Activated naive CD4-positive, alpha-beta T cell treated with anti-CD3 and anti-CD28 coated beads for 36 hours (primary cell): Measurements from ENCODE around the gene KIAA0319L. TPM values are rescaled to one million over a fixed set of nuclear protein-coding genes. Genes with fewer than 3 reads are reported as not detected.

Experiments
- CTCF ChIA-PET: fragments of 350-600 bp; sonication (Branson Sonifier 250); formaldehyde crosslinking; loops from one replicate; lab custom pipeline; 2021; ENCODE audit warnings: antibody characterized with exemption; lab: Charles Lee
- DNase-seq: peaks from one replicate; pipeline ENCODE4 v3.0.0-alpha.2; 2020
- H3K27ac Mint-ChIP-seq: one replicate; pipeline ENCODE4 v1.8.0; 2021; ENCODE audit warnings: mild to moderate bottlenecking, mixed read lengths
- H3K27me3 Mint-ChIP-seq: one replicate; pipeline ENCODE4 v1.8.0; 2021; ENCODE audit warnings: low read depth, mixed read lengths
- H3K36me3 Mint-ChIP-seq: one replicate; pipeline ENCODE4 v1.8.0; 2021; ENCODE audit warnings: low read depth, mixed read lengths
- H3K4me1 Mint-ChIP-seq: one replicate; pipeline ENCODE4 v1.8.0; 2021; ENCODE audit warnings: low read depth, mixed read lengths
- H3K4me3 Mint-ChIP-seq: one replicate; pipeline ENCODE4 v1.8.0; 2021; ENCODE audit warnings: mild to moderate bottlenecking, moderate library complexity, mixed read lengths
- H3K9me3 Mint-ChIP-seq: one replicate; pipeline ENCODE4 v1.8.0; 2021; ENCODE audit warnings: mixed read lengths
- intact Hi-C: fragments of 100-400 bp; cut with micrococcal nuclease; formaldehyde crosslinking; loops from one replicate; pipeline ENCODE4 v1.15.1; 2023
- total RNA-seq, 2 experiments: library from RNA; stranded (reverse); gene quantifications; one replicate each; pipeline ENCODE4 v1.2.3, GENCODE V29; 2021

Gene KIAA0319L
- total RNA-seq, 2 experiments from 2014 or later: 22.6 to 24.2 TPM

DNA sequence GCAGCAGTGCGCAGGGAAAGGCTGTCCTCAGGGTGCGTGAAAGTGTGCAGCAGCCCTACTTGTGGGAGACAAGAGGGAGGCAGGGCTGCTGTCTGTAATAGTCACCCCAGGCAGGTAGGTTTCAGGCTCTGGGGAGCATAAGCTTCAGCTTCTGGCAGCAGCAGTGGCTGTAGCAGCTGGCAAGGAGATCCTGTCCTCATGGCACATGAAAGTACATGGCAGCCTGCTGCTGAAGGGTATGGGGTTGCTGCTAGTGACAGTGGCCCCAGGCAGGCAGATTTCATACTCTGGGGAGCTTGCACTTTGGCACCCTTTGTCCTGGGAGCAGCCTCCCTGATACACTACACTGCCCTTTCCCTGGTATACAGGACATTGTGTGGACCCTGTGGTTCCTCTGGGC lies 26.3 kb downstream of the KIAA0319L start:
- H3K27me3 Mint-ChIP-seq: no peaks in the 10 kb centered on the region
- CTCF ChIA-PET: no interaction called here
- no peak overlapping the region for H3K27ac Mint-ChIP-seq
- peaks cover 8% of the 10 kb centered on the region for H3K9me3 Mint-ChIP-seq
- intact Hi-C loops: no loop called here
- H3K4me3 Mint-ChIP-seq: no peak overlapping the region
- H3K36me3 Mint-ChIP-seq: peaks cover 16% of the 10 kb centered on the region
- peaks cover 19% of the 10 kb centered on the region for H3K4me1 Mint-ChIP-seq
- no peak for DNase-seq

DNA sequence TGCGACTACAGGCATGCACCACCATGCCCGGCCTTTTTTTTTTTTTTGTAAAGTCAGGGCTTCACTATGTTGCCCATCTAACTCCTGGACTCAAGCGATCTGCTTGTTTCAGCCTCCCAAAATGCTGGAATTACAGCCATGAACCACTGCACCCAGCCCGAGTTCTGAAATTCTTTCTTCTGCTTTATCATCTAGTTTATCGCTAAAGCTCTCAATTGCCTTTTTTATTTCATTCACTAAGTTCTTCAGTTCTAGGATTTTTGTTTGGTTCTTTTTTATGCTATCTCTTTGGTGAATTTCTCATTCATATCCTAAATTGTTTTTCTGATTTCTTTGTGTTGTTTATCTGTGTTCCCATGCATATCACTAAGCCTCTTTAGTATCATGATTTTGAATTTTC lies 27.0 kb downstream of the KIAA0319L start:
- peaks cover 8% of the 10 kb centered on the region for H3K9me3 Mint-ChIP-seq
- H3K36me3 Mint-ChIP-seq: peaks cover 18% of the 10 kb centered on the region
- no peak overlapping the region for H3K27ac Mint-ChIP-seq
- no peaks in the 10 kb centered on the region for H3K27me3 Mint-ChIP-seq
- intact Hi-C loops: no loop called here
- H3K4me3 Mint-ChIP-seq: no peak overlapping the region
- CTCF ChIA-PET: interaction anchor here (0.6 kb wide), 1 partner anchor 657 kb away, joined by 7 read pairs; no protein-coding TSS in a partner anchor
- DNase-seq: no peak
- peaks cover 12% of the 10 kb centered on the region for H3K4me1 Mint-ChIP-seq

DNA sequence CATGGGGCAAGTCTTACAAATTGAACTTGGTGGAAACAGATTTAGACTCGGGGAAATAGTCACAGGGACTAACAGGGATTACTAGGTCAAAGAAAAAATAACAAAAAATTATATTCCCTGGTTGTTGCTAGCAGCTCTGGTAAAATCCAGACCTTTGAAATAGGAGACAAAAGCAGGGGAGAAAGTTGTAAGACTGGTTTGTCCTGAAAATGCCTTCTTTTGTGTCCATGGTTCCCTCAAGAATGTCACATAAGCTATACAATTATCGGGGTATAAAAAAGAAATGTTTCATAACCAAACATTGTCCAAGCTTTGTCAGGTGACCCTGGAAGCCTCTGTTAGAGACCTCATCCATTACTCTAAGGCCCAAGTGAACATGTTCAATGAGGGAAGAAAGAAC lies 33.1 kb downstream of the KIAA0319L start:
- intact Hi-C loops: no loop called here
- peaks cover 12% of the 10 kb centered on the region for H3K4me1 Mint-ChIP-seq
- H3K27ac Mint-ChIP-seq: no peak overlapping the region

DNA sequence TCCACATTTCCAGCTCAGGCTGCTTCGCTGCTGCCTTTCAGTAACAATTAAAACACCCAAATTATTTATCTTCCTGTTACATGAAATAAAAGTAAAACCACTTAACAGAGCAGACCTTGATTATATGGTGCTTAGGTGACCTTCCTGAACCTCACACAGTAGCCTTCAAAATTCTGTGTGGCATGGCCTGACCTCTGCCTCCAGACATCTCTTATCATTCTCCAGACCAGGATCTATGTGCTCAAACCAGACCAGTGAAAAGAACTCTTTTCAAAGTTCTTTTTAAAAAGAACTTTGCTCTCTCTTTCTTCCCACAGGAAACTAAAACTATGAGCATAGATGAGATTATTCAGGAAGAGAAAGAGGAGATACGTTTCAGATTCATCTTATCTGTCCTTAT lies 37.8 kb downstream of the KIAA0319L start:
- DNase-seq: no peak
- no peak overlapping the region for H3K27ac Mint-ChIP-seq
- H3K36me3 Mint-ChIP-seq: peaks cover 35% of the 10 kb centered on the region
- intact Hi-C loops: no loop called here
- CTCF ChIA-PET: interaction anchor here (1.7 kb wide), 1 partner anchor 69 kb away, joined by 6 read pairs; no protein-coding TSS in a partner anchor
- peaks cover 32% of the 10 kb centered on the region for H3K9me3 Mint-ChIP-seq
- H3K27me3 Mint-ChIP-seq: no peaks in the 10 kb centered on the region
- no peak overlapping the region for H3K4me3 Mint-ChIP-seq
- peaks cover 14% of the 10 kb centered on the region for H3K4me1 Mint-ChIP-seq

More for the DNA sequence above, 33.1 kb downstream of the KIAA0319L start:
- Mint-ChIP-seq H3K36me3 (peaks cover 12% of the 10 kb centered on the region), H3K4me3 (no peak overlapping the region), H3K27me3 (no peaks in the 10 kb centered on the region), H3K9me3 (peaks cover 4% of the 10 kb centered on the region)
- CTCF ChIA-PET: interaction anchor here (1.4 to 1.5 kb wide), 2 partner anchors 13 to 73 kb away, joined by 3 read pairs; no protein-coding TSS in a partner anchor
- no peak for DNase-seq

DNA sequence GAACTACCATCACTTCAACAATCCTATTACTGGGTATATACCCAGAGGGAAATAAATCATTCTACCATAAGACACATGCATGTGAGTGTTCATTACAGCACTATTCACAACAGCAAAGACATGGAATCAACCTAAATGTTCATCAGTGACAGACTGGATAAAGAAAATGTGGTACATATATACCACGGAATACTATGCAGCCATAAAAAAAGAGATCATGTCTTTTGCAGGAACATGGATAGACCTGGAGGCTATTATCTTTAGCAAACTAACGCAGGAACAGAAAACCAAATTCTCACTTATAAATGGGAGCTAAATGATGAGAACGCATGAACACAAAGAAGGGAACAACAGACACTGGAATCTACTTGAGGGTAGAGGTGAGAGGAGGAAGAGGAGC lies 39.0 kb downstream of the KIAA0319L start:
- Mint-ChIP-seq H3K4me3 (no peak overlapping the region), H3K27ac (no peak overlapping the region), H3K27me3 (no peaks in the 10 kb centered on the region), H3K9me3 (peaks cover 30% of the 10 kb centered on the region), H3K36me3 (peaks cover 33% of the 10 kb centered on the region), H3K4me1 (peaks cover 11% of the 10 kb centered on the region)
- DNase-seq: no peak
- intact Hi-C loops: no loop called here
- CTCF ChIA-PET: interaction anchor here (0.9 kb wide), 1 partner anchor 10 kb away, joined by 3 read pairs; no protein-coding TSS in a partner anchor

DNA sequence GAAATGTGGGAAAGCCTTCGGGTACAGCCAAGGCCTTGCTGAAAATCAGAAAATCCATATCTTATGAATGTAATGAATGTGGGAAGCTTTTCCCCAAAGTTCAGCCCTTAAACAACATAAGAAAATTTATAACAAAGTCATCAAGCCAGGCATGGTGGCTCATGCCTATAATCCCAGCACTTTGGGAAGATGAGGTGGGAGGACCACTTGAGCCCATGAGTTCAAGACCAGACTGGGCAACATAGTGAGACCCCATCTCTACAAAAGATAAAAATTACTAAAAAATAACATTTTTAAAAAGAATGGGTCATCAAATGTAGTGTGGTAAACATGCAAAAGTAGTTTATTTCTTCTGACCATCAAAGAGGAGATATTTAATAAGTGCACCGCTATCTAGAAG lies 45.9 kb downstream of the KIAA0319L start:
- no peak for DNase-seq
- Mint-ChIP-seq H3K9me3 (peaks cover 15% of the 10 kb centered on the region), H3K36me3 (peaks cover 17% of the 10 kb centered on the region), H3K27ac (no peak overlapping the region), H3K4me1 (peaks cover 43% of the 10 kb centered on the region), H3K27me3 (no peaks in the 10 kb centered on the region), H3K4me3 (no peak overlapping the region)
- CTCF ChIA-PET: interaction anchor here (0.5 to 1.1 kb wide), 3 partner anchors 13 to 165 kb away, joined by 3 to 7 read pairs (median 3); no protein-coding TSS in a partner anchor
- intact Hi-C loops: no loop called here

DNA sequence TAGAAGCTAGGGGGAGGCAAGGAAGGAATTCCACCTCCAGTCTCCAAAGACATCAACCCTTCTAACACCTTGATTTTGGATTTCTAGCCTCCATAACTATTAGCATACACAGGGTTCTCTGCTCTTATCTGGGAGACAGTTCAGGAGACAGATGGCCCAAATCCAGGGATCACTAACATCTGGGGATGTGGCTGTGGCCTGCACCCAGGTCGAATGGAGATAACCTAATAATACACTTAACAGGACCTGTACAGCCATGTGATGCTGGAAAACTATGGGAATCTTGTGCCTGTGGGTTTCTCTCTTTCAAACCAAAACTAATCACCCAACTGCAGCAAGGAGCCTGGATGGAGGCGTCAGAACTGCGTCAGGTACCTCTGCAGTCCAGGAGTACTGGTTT lies 47.6 kb downstream of the KIAA0319L start:
- H3K36me3 Mint-ChIP-seq: peaks cover 5% of the 10 kb centered on the region
- no peaks in the 10 kb centered on the region for H3K27me3 Mint-ChIP-seq
- H3K4me1 Mint-ChIP-seq: peaks cover 51% of the 10 kb centered on the region
- no peak overlapping the region for H3K4me3 Mint-ChIP-seq
- peaks cover under 1% of the 10 kb centered on the region for H3K9me3 Mint-ChIP-seq
- no peak for DNase-seq
- no peak overlapping the region for H3K27ac Mint-ChIP-seq
- intact Hi-C loops: no loop called here
- CTCF ChIA-PET: interaction anchor here (0.6 to 0.8 kb wide), 2 partner anchors 58 to 59 kb away, joined by 3 read pairs; no protein-coding TSS in a partner anchor

DNA sequence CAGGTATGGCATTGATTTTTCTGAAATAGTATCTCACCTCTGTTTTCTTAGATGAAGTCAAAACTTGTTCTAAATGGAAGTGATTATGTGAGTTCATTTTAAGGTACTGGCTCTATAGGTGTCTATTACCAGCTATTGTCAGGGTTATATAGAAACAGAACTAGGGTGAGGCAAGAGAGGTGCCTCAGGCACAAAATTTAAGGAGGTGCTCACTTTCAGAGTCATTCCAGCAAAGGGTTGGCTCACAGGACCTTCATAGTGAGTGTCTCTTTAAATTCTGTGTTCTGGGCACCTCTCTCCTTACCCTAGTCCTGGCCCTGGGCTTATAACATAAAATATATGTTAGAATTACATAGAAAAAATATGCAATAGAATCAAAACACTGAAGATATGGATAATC lies 49.3 kb downstream of the KIAA0319L start:
- H3K27me3 Mint-ChIP-seq: no peaks in the 10 kb centered on the region
- peaks cover 51% of the 10 kb centered on the region for H3K4me1 Mint-ChIP-seq
- CTCF ChIA-PET: interaction anchor here (1.0 to 1.1 kb wide), 2 partner anchors 57 to 61 kb away, joined by 3 to 5 read pairs; no protein-coding TSS in a partner anchor
- H3K27ac Mint-ChIP-seq: no peak overlapping the region
- no peak overlapping the region for H3K4me3 Mint-ChIP-seq
- intact Hi-C loops: loop anchor here (2.0 kb wide), 1 partner anchor 53 kb away; no protein-coding TSS in a partner anchor
- DNase-seq: no peak
- peaks cover 3% of the 10 kb centered on the region for H3K36me3 Mint-ChIP-seq
- no peaks in the 10 kb centered on the region for H3K9me3 Mint-ChIP-seq

DNA sequence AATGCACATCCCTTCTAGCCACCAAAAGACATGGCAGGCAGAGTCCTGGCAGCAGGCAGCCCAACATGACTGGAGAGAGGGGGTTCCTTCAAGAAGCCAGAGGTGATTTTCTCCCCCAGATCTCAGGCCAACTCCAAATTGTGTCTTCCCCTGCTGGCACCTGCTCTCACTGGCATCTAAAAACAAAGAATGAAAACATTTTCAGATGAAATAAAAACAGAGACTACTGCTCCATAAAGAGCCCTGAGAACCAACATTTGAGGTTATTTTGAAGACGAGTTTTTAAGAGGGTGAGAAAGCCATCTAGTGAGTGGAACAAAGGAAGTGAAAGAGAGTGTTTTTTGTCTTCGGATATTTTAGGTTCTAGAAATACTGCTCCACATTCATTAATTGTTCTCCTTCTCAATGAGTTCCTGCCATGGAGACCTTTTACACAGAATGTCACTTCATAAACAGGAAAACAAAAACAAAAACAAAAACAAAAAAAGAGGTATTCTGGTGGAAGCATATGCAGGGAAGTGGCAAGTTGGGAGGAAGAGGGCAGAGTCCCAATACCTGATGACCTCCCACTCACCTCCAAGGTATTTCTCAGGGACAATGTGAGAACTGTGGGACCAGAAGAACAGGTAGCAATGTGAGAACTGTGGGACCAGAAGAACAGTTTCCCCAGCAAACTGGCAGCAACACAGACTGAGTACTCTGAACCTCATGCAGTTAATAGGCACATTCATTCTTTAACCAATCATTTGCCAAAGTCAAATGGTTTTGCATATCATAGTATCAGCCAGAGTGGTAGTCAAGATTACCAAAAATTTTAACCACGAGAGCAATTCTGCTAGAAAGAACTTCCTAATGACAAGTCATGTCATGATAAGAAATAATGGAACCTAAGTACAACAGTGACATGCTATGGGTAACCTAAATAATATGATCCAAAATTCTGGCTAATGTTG lies 50.0 kb downstream of the KIAA0319L start:
- peak; percentile 9 for DNase-seq
- peaks cover 54% of the 10 kb centered on the region for H3K4me1 Mint-ChIP-seq
- peak overlapping the region; percentile 54 for H3K27ac Mint-ChIP-seq
- no peaks in the 10 kb centered on the region for H3K9me3 Mint-ChIP-seq
- CTCF ChIA-PET: interaction anchor here (0.5 to 2.6 kb wide), 4 partner anchors 18 to 57 kb away, joined by 3 to 14 read pairs (median 4); no protein-coding TSS in a partner anchor
- peak overlapping the region; percentile 17 for H3K4me3 Mint-ChIP-seq
- H3K36me3 Mint-ChIP-seq: peaks cover 7% of the 10 kb centered on the region
- H3K27me3 Mint-ChIP-seq: no peaks in the 10 kb centered on the region
- intact Hi-C loops: loop anchor here (1.0 to 2.0 kb wide), 3 partner anchors 32 to 52 kb away; no protein-coding TSS in a partner anchor

DNA sequence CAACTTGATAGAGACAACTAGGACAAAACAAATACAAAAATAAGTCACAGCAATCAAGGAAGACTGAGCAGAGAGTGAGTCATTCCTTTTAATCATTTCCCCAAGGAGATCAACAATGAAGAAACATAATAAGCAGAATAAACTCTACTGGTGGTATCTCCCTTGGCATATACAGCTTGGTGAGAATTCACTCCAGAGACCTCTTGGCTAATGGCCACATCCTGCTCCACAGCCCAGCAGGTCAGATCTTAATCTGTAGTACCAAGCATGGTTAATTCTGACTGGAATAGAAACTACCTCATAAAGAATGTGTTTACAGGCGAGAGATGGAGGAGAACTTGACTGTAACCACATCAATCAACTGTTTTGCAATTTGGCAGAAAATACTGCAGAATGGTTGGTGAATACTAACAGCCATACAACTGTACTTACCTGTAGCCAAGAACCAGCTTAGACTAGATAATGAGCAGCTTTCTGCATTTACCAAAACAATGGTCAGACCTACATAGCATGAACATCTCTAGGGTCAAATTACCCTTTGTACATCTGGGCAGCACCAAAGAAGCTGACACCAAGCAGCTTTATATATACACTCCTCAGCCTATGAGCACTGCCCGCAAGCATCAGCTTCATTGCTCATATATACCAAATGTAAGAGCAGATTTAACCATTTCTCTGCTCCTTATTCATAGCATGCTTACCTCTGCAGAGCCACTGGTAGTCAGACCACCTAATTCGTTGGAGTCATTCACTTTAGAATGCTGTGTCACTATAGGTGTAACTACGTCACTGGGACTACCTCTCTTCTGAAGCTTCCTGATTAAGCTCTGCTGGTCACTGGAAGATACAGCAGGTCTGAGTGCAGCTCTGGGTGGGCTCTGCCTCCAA lies 51.0 kb downstream of the KIAA0319L start:
- Mint-ChIP-seq H3K4me3 (no peak overlapping the region), H3K9me3 (no peaks in the 10 kb centered on the region), H3K4me1 (peaks cover 54% of the 10 kb centered on the region), H3K27me3 (no peaks in the 10 kb centered on the region), H3K27ac (peak overlapping the region; percentile 54), H3K36me3 (peaks cover 7% of the 10 kb centered on the region)
- intact Hi-C loops: loop anchor here (1.0 to 2.0 kb wide), 3 partner anchors 33 to 51 kb away; no protein-coding TSS in a partner anchor
- DNase-seq: peak; percentile 52
- CTCF ChIA-PET: interaction anchor here (0.5 to 2.6 kb wide), 4 partner anchors 17 to 56 kb away, joined by 3 to 14 read pairs (median 4); no protein-coding TSS in a partner anchor

DNA sequence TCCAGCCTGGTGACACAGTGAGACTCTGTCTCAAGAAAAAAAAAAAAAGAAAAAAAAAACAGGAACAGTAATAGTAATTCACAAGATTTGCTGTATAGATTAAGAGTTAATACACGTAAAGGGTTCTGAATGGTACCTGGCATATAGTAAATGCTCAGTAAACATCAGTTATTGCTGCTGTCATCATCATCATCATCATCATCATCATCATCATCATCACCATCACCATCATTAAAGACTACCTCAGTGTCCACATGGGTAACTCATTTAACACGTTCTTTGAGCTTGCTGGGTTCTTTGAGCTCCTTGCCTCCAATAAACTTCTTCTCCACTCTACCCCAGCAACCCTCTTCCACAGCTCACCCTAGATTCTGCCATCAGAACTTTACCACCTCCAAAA lies 55.0 kb downstream of the KIAA0319L start:
- Mint-ChIP-seq H3K27ac (no peak overlapping the region), H3K36me3 (peaks cover 7% of the 10 kb centered on the region), H3K4me3 (no peak overlapping the region), H3K9me3 (no peaks in the 10 kb centered on the region), H3K27me3 (no peaks in the 10 kb centered on the region), H3K4me1 (peaks cover 26% of the 10 kb centered on the region)
- no peak for DNase-seq
- intact Hi-C loops: no loop called here
- CTCF ChIA-PET: interaction anchor here (1.0 kb wide), 1 partner anchor 51 kb away, joined by 3 read pairs; no protein-coding TSS in a partner anchor
